ENCODE measurements around the gene RGS12.

RGS12 gene

GRCh38 chr4:3314706-3315260 lies 22.0 kb downstream of the RGS12 start:
- no peaks in the 10 kb centered on the region for H3K27me3 Mint-ChIP-seq
- H3K4me3 Mint-ChIP-seq: no peak overlapping the region
- H3K27ac Mint-ChIP-seq: no peak overlapping the region
- ATAC-seq: no peak
- DNase-seq: no peak
- H3K4me1 Mint-ChIP-seq: no peaks in the 10 kb centered on the region
- no peaks in the 10 kb centered on the region for H3K9me3 Mint-ChIP-seq
- no peaks in the 10 kb centered on the region for H3K36me3 Mint-ChIP-seq (ENCODE audit: low read depth)

GRCh38 chr4:3315566-3315965 lies 22.7 kb downstream of the RGS12 start:
- no peaks in the 10 kb centered on the region for H3K27me3 Mint-ChIP-seq
- no peaks in the 10 kb centered on the region for H3K4me1 Mint-ChIP-seq
- no peaks in the 10 kb centered on the region for H3K9me3 Mint-ChIP-seq
- H3K36me3 Mint-ChIP-seq (ENCODE audit: low read depth): no peaks in the 10 kb centered on the region
- no peak overlapping the region for H3K27ac Mint-ChIP-seq
- no peak overlapping the region for H3K4me3 Mint-ChIP-seq
- DNase-seq: no peak
- ATAC-seq: no peak

- Mint-ChIP-seq H3K4me3 (no peak overlapping the region), H3K4me1 (no peaks in the 10 kb centered on the region), H3K36me3 (ENCODE audit: low read depth) (no peaks in the 10 kb centered on the region), H3K9me3 (no peaks in the 10 kb centered on the region), H3K27ac (no peak overlapping the region), H3K27me3 (no peaks in the 10 kb centered on the region)
- DNase-seq: no peak
- no peak for ATAC-seq
These were observed 23.3 kb downstream of the RGS12 start for GRCh38 chr4:3316146-3316545.

GRCh38 chr4:3317011-3317655 lies 24.3 kb downstream of the RGS12 start:
- Mint-ChIP-seq H3K27me3 (no peaks in the 10 kb centered on the region), H3K4me3 (no peak overlapping the region), H3K27ac (no peak overlapping the region), H3K9me3 (no peaks in the 10 kb centered on the region), H3K36me3 (ENCODE audit: low read depth) (no peaks in the 10 kb centered on the region), H3K4me1 (no peaks in the 10 kb centered on the region)
- no peak for DNase-seq
- no peak for ATAC-seq

- ATAC-seq: no peak
- Mint-ChIP-seq H3K4me3 (no peak overlapping the region), H3K36me3 (ENCODE audit: low read depth) (no peaks in the 10 kb centered on the region), H3K27me3 (no peaks in the 10 kb centered on the region), H3K9me3 (no peaks in the 10 kb centered on the region), H3K4me1 (no peaks in the 10 kb centered on the region), H3K27ac (no peak overlapping the region)
- no peak for DNase-seq
These were observed 24.9 kb downstream of the RGS12 start for GRCh38 chr4:3317656-3318211.

- ATAC-seq (no peak), DNase-seq (no peak)
- no peak overlapping the region for H3K27ac Mint-ChIP-seq
- H3K9me3 Mint-ChIP-seq: no peaks in the 10 kb centered on the region
- H3K4me1 Mint-ChIP-seq: no peaks in the 10 kb centered on the region
- H3K27me3 Mint-ChIP-seq: no peaks in the 10 kb centered on the region
- no peaks in the 10 kb centered on the region for H3K36me3 Mint-ChIP-seq (ENCODE audit: low read depth)
- no peak overlapping the region for H3K4me3 Mint-ChIP-seq
These were observed 25.8 kb downstream of the RGS12 start for GRCh38 chr4:3318561-3319021.

- Mint-ChIP-seq H3K27ac (no peak overlapping the region), H3K4me1 (no peaks in the 10 kb centered on the region), H3K9me3 (peaks cover 4% of the 10 kb centered on the region), H3K36me3 (ENCODE audit: low read depth) (no peaks in the 10 kb centered on the region), H3K27me3 (no peaks in the 10 kb centered on the region), H3K4me3 (no peak overlapping the region)
- DNase-seq (no peak), ATAC-seq (no peak)
These were observed 27.7 kb downstream of the RGS12 start for GRCh38 chr4:3320361-3321023.

GRCh38 chr4:3321295-3321889 lies 28.6 kb downstream of the RGS12 start:
- Mint-ChIP-seq H3K4me1 (no peaks in the 10 kb centered on the region), H3K27me3 (no peaks in the 10 kb centered on the region), H3K36me3 (ENCODE audit: low read depth) (no peaks in the 10 kb centered on the region), H3K27ac (no peak overlapping the region), H3K9me3 (peaks cover 4% of the 10 kb centered on the region), H3K4me3 (no peak overlapping the region)
- DNase-seq (no peak), ATAC-seq (no peak)

GRCh38 chr4:3322059-3322550 lies 29.3 kb downstream of the RGS12 start:
- no peaks in the 10 kb centered on the region for H3K4me1 Mint-ChIP-seq
- H3K9me3 Mint-ChIP-seq: peaks cover 4% of the 10 kb centered on the region
- ATAC-seq (no peak), DNase-seq (no peak)
- H3K27me3 Mint-ChIP-seq: no peaks in the 10 kb centered on the region
- H3K27ac Mint-ChIP-seq: no peak overlapping the region
- no peaks in the 10 kb centered on the region for H3K36me3 Mint-ChIP-seq (ENCODE audit: low read depth)
- H3K4me3 Mint-ChIP-seq: no peak overlapping the region

- Mint-ChIP-seq H3K36me3 (ENCODE audit: low read depth) (no peaks in the 10 kb centered on the region), H3K27me3 (no peaks in the 10 kb centered on the region), H3K9me3 (peaks cover 4% of the 10 kb centered on the region)
These were observed 30.3 kb downstream of the RGS12 start for GRCh38 chr4:3323071-3323481.

GRCh38 chr4:3324093-3324815 lies 31.4 kb downstream of the RGS12 start:
- Mint-ChIP-seq H3K27me3 (no peaks in the 10 kb centered on the region), H3K4me1 (no peaks in the 10 kb centered on the region), H3K9me3 (peaks cover 4% of the 10 kb centered on the region), H3K4me3 (no peak overlapping the region), H3K27ac (no peak overlapping the region), H3K36me3 (ENCODE audit: low read depth) (no peaks in the 10 kb centered on the region)
- DNase-seq: no peak
- no peak for ATAC-seq

More at GRCh38 chr4:3323071-3323481, 30.3 kb downstream of the RGS12 start:
- ATAC-seq (no peak), DNase-seq (no peak)
- no peaks in the 10 kb centered on the region for H3K4me1 Mint-ChIP-seq
- H3K4me3 Mint-ChIP-seq: no peak overlapping the region
- no peak overlapping the region for H3K27ac Mint-ChIP-seq

- Mint-ChIP-seq H3K27ac (no peak overlapping the region), H3K27me3 (no peaks in the 10 kb centered on the region), H3K4me1 (no peaks in the 10 kb centered on the region), H3K9me3 (peaks cover 4% of the 10 kb centered on the region), H3K4me3 (no peak overlapping the region), H3K36me3 (ENCODE audit: low read depth) (no peaks in the 10 kb centered on the region)
- DNase-seq (no peak), ATAC-seq (no peak)
These were observed 36.2 kb downstream of the RGS12 start for GRCh38 chr4:3328814-3329663.

- Mint-ChIP-seq H3K27ac (no peak overlapping the region), H3K4me3 (no peak overlapping the region), H3K36me3 (ENCODE audit: low read depth) (no peaks in the 10 kb centered on the region), H3K4me1 (peaks cover 3% of the 10 kb centered on the region), H3K27me3 (no peaks in the 10 kb centered on the region), H3K9me3 (peaks cover 4% of the 10 kb centered on the region)
- ATAC-seq: no peak
- DNase-seq: no peak
These were observed 37.1 kb downstream of the RGS12 start for GRCh38 chr4:3329887-3330286.

Measured in activated naive CD8-positive, alpha-beta T cell treated with anti-CD3 and anti-CD28 coated beads, Interleukin-2, amount 50 U/mL, for 24 hours (primary cell).